HepG2 (cell line): Measurements from ENCODE around the gene CAPN10. TPM values are rescaled to one million over a fixed set of nuclear protein-coding genes. Genes with fewer than 3 reads are reported as not detected.
A peak's percentile ranks its signal among the peaks of the same experiment; 100 is the strongest.

ENCODE experiments used
- BATF2 ChIP-seq: sonication (generic); formaldehyde crosslinking; IDR thresholded peaks from 2 replicates; pipeline ENCODE4 v1.8.0; 2022; ENCODE audit warnings: mild to moderate bottlenecking, missing genetic modification reagents, moderate library complexity
- DDIT3 ChIP-seq: sonication (generic); formaldehyde crosslinking; IDR thresholded peaks from 2 replicates; pipeline ENCODE4 v1.4.0; 2020; ENCODE audit warnings: mild to moderate bottlenecking, missing genetic modification reagents
- DMAP1 ChIP-seq: IDR thresholded peaks from 2 replicates; pipeline ENCODE4 v1.6.1; 2016
- ETS1 ChIP-seq: sonication (generic); formaldehyde crosslinking; IDR thresholded peaks from 2 replicates; pipeline ENCODE4 v1.4.0; 2020; ENCODE audit warnings: missing genetic modification reagents
- FOXA1 ChIP-seq, 2 experiments: fragments of 450-650 bp in 1 of 2; sonication (generic) in 1 of 2; formaldehyde crosslinking in 1 of 2; IDR thresholded peaks; 2 replicates each; pipeline versions ENCODE4 v1.4.0 to v1.6.1; 2016 to 2020; ENCODE audit warnings: missing genetic modification reagents in 1 of 2
- GZF1 ChIP-seq: sonication (generic); formaldehyde crosslinking; IDR thresholded peaks from 2 replicates; pipeline ENCODE4 v1.5.1; 2020; ENCODE audit warnings: mild to moderate bottlenecking, missing genetic modification reagents
- HDAC1 ChIP-seq: sonication (generic); formaldehyde crosslinking; IDR thresholded peaks from 2 replicates; pipeline ENCODE4 v1.5.1; 2020; ENCODE audit warnings: mild to moderate bottlenecking, missing genetic modification reagents
- HINFP ChIP-seq: sonication (generic); formaldehyde crosslinking; IDR thresholded peaks from 2 replicates; pipeline ENCODE4 v1.4.0; 2020; ENCODE audit warnings: low read depth, mild to moderate bottlenecking, missing genetic modification reagents
- IRF9 ChIP-seq: sonication (generic); formaldehyde crosslinking; IDR thresholded peaks from 2 replicates; pipeline ENCODE4 v1.8.0; 2022; ENCODE audit warnings: missing genetic modification reagents, mild to moderate bottlenecking, borderline replicate concordance
- MAFK ChIP-seq, 2 experiments: IDR thresholded peaks in 1 of 2; conservative IDR thresholded peaks in 1 of 2; 2 replicates each; pipeline ENCODE4 v1.6.1; 2011; ENCODE audit warnings: improper control_type of control experiment in 2 of 2, low read length in 2 of 2
- MED1 ChIP-seq: sonication (generic); formaldehyde crosslinking; IDR thresholded peaks from 2 replicates; pipeline ENCODE4 v1.4.0; 2020; ENCODE audit warnings: missing genetic modification reagents
- MXD3 ChIP-seq: IDR thresholded peaks from 2 replicates; pipeline ENCODE4 v1.6.1; 2016; ENCODE audit warnings: mild to moderate bottlenecking, missing biosample characterization, missing genetic modification reagents
- ZNF230 ChIP-seq: sonication (generic); formaldehyde crosslinking; IDR thresholded peaks from 2 replicates; pipeline ENCODE4 v1.4.0; 2020; ENCODE audit warnings: mild to moderate bottlenecking, missing genetic modification reagents
- ZNF234 ChIP-seq: sonication (generic); formaldehyde crosslinking; conservative IDR thresholded peaks from 2 replicates; pipeline ENCODE4 v1.5.1; 2020; ENCODE audit warnings: mild to moderate bottlenecking, missing genetic modification reagents
- ZNF30 ChIP-seq: sonication (generic); formaldehyde crosslinking; IDR thresholded peaks from 2 replicates; pipeline ENCODE4 v1.5.0; 2020; ENCODE audit warnings: mild to moderate bottlenecking, missing genetic modification reagents
- ZNF512 ChIP-seq: sonication (generic); formaldehyde crosslinking; IDR thresholded peaks from 2 replicates; pipeline ENCODE4 v1.4.0; 2020; ENCODE audit warnings: mild to moderate bottlenecking, missing genetic modification reagents
- ZNF709 ChIP-seq: sonication (generic); formaldehyde crosslinking; IDR thresholded peaks from 2 replicates; pipeline ENCODE4 v1.5.0; 2020; ENCODE audit warnings: mild to moderate bottlenecking, missing genetic modification reagents
- ZNF747 ChIP-seq: sonication (generic); formaldehyde crosslinking; IDR thresholded peaks from 2 replicates; pipeline ENCODE4 v1.8.1; 2023; ENCODE audit warnings: missing genetic modification reagents, mild to moderate bottlenecking, borderline replicate concordance
- ZNF766 ChIP-seq: sonication (generic); formaldehyde crosslinking; IDR thresholded peaks from 2 replicates; pipeline ENCODE4 v1.5.0; 2020; ENCODE audit warnings: missing genetic modification reagents, borderline replicate concordance
- ZNF775 ChIP-seq: sonication (generic); formaldehyde crosslinking; IDR thresholded peaks from 2 replicates; pipeline ENCODE4 v1.4.0; 2020; ENCODE audit warnings: missing genetic modification reagents, mild to moderate bottlenecking, moderate library complexity, borderline replicate concordance
- ZNF883 ChIP-seq: sonication (generic); formaldehyde crosslinking; IDR thresholded peaks from 2 replicates; pipeline ENCODE4 v1.5.1; 2020; ENCODE audit warnings: mild to moderate bottlenecking, missing genetic modification reagents; ENCODE audit errors: not compliant biosample characterization
- ZSCAN29 ChIP-seq: sonication (generic); formaldehyde crosslinking; conservative IDR thresholded peaks from 2 replicates; pipeline ENCODE4 v1.4.0; 2020; ENCODE audit warnings: mild to moderate bottlenecking, missing genetic modification reagents
- polyA plus RNA-seq, 8 experiments: library from polyadenylated mRNA; depleted of rRNA in 3 of 8; stranded (reverse) in 7 of 8; unstranded in 1 of 8; fragments of >200 nt; fragmentation: Illumina TruSeq in 4 of 8; extraction: Trizol in 4 of 8; gene quantifications; 2 replicates each; pipeline versions ENCODE4 v1.2.1 to v1.2.3, GENCODE V29; 2011 to 2016; ENCODE audit warnings: low read depth in 4 of 8, missing spikeins in 1 of 8, mixed read lengths in 1 of 8; ENCODE audit not compliant: insufficient read depth in 1 of 8
- total RNA-seq, 5 experiments: library from RNA; depleted of rRNA; stranded (reverse); fragments of >200 nt; fragmentation: Illumina TruSeq; extraction: Trizol; gene quantifications; 2 replicates each; pipeline ENCODE4 v1.2.3, GENCODE V29; 2016; ENCODE audit warnings: low read depth in 1 of 5

Gene CAPN10
- total and polyA plus RNA-seq, 2 of the 13 experiments (the other 11 are each of a cell fraction or from before 2014, with no cell fraction given): 27.6 to 32.4 TPM

- TF ChIP-seq ETS1 (no peak), DDIT3 (CRISPR knock-in tag) (no peak), FOXA1 (IDR thresholded peaks at IDR 0.05) (no peak), FOXA1 (CRISPR knock-in tag; IDR thresholded peaks at IDR 0.05) (peak; percentile 68), ZNF234 (CRISPR knock-in tag) (no peak), ZSCAN29 (0 out of 2 replicates have a peak, but pooled peaks have one; percentile 8), HINFP (CRISPR knock-in tag) (0 out of 2 replicates have a peak, but pooled peaks have one; percentile 19), MAFK (conservative IDR thresholded peaks at IDR 0.05 in 1 of 2, IDR thresholded peaks at IDR 0.05 in 1 of 2; ENCODE audit: low read length in 2 of 2) (no peak), ZNF230 (peak; percentile 7; the same call in 1 of the 2 replicates), ZNF775 (CRISPR knock-in tag) (no peak), ZNF30 (CRISPR knock-in tag) (no peak), ZNF512 (CRISPR knock-in tag) (no peak), ZNF747 (CRISPR knock-in tag) (no peak; the same call in 1 of the 2 replicates), HDAC1 (no peak; the same call in 1 of the 2 replicates), GZF1 (CRISPR knock-in tag) (no peak; the same call in 1 of the 2 replicates), ZNF709 (CRISPR knock-in tag) (peak; percentile 80; the same call in 1 of the 2 replicates), MXD3 (CRISPR knock-in tag) (no peak; the same call in 1 of the 2 replicates), ZNF766 (CRISPR knock-in tag) (peak; percentile 88; the same call in 1 of the 2 replicates), MED1 (CRISPR knock-in tag) (peak; percentile 91), DMAP1 (peak; percentile 69; the same call in 1 of the 2 replicates), ZNF883 (CRISPR knock-in tag) (peak; percentile 25), IRF9 (CRISPR knock-in tag) (no peak), BATF2 (CRISPR knock-in tag) (no peak)
Measured at GRCh38 chr2:240604291-240604938, 17.9 kb downstream of the CAPN10 start (continued).
